Breast epithelium (tissue), 4 donors: ENCODE data around the gene PIGU. TPM values are rescaled to one million over a fixed set of nuclear protein-coding genes. Genes with fewer than 3 reads are reported as not detected.
"Not testable (repeated sequence)": the region's sequence is repeated elsewhere in the genome, so short reads cannot be mapped to it uniquely, and the experiment has no call there.

ENCODE experiments used
- DNase-seq, 2 donors: peaks; one replicate each; pipeline ENCODE4 v3.0.0-alpha.2; 2019; ENCODE audit warnings: low spot score in 2 of 2
- H3K27ac ChIP-seq, 2 donors: fragments of 200-600 bp; sonication (generic) in 1 of 2; one replicate each; pipeline ENCODE4 v1.5.1; 2016 to 2019; ENCODE audit warnings: mild to moderate bottlenecking in 1 of 2
- H3K27me3 ChIP-seq, 2 donors: fragments of 200-600 bp; sonication (generic) in 1 of 2; one replicate each; pipeline versions ENCODE4 v1.5.1 to v1.6.0; 2017 to 2019; ENCODE audit warnings: control low read depth in 1 of 2, mild to moderate bottlenecking in 1 of 2
- H3K36me3 ChIP-seq: fragments of 200-600 bp; one replicate; pipeline ENCODE4 v1.5.1; 2019
- H3K4me1 ChIP-seq, 2 donors: fragments of 200-600 bp; sonication (generic); one replicate each; pipeline ENCODE4 v1.5.1; 2016 to 2019; ENCODE audit warnings: control low read depth in 1 of 2
- H3K4me3 ChIP-seq, 3 donors: fragments of 200-600 bp; sonication (generic); 1 replicate in 2 of 3; 2 replicates in 1 of 3; pipeline ENCODE4 v1.5.1; 2016 to 2019; ENCODE audit warnings: mild to moderate bottlenecking in 3 of 3, moderate library complexity in 2 of 3
- H3K9me3 ChIP-seq, 2 donors: fragments of 200-600 bp; sonication (generic) in 1 of 2; one replicate each; pipeline ENCODE4 v1.5.1; 2016 to 2019; ENCODE audit warnings: control low read depth in 1 of 2
- CTCF ChIP-seq, 3 donors: fragments of 450-650 bp; IDR thresholded peaks; one replicate each; pipeline ENCODE4 v1.5.1; 2016 to 2017; ENCODE audit warnings: antibody characterized with exemption in 3 of 3, mild to moderate bottlenecking in 3 of 3, moderate library complexity in 3 of 3
- POLR2A ChIP-seq: fragments of 450-650 bp; IDR thresholded peaks from one replicate; pipeline ENCODE4 v1.6.1; 2016; ENCODE audit warnings: antibody characterized with exemption, mild to moderate bottlenecking, moderate library complexity
- POLR2AphosphoS5 ChIP-seq, 3 donors: sonication (generic); formaldehyde crosslinking; IDR thresholded peaks; one replicate each; pipeline ENCODE4 v1.6.1; 2017; ENCODE audit warnings: antibody characterized with exemption in 3 of 3
- intact Hi-C: fragments of 100-400 bp; cut with DNase I; formaldehyde crosslinking; loops from one replicate; pipeline ENCODE4 v1.15.1; 2023; ENCODE audit warnings: low total_unique reads
- total RNA-seq, 3 donors: library from RNA; depleted of rRNA; stranded (reverse); fragments of >200 nt; gene quantifications; one replicate each; pipeline ENCODE4 v1.1.0, GENCODE V29; 2016

Gene PIGU
- total RNA-seq, 3 donors from 2014 or later = 7.4 to 16.1 (median 15.8) TPM

GRCh38 chr20:34517114-34517505 is 159.8 kb downstream of the PIGU start:
- Histone ChIP-seq H3K27me3 (no peaks in the 10 kb centered on the region), H3K4me3 (peak overlapping the region; percentile 82 to 89 (median 83)), H3K27ac (peak overlapping the region; percentile 96 to 97), H3K36me3 (no peaks in the 10 kb centered on the region), H3K9me3 (no peaks in the 10 kb centered on the region), H3K4me1 (peaks cover 0 to 4% of the 10 kb centered on the region in 2 donors)
- TF ChIP-seq CTCF (IDR thresholded peaks at IDR 0.05) (no peak), POLR2AphosphoS5 (IDR thresholded peaks at IDR 0.05) (no peak), POLR2A (no peak)
- intact Hi-C loops = no loop called here
- DNase-seq = no peak

GRCh38 chr20:34516247-34517113 is 160.4 kb downstream of the PIGU start, which contains the start of gene DYNLRB1:
DYNLRB1 (plus strand) TSS chr20:34516422; CDS start chr20:34516459, 37 bp downstream.
- peak; percentile 95 to 97 for DNase-seq
- Histone ChIP-seq H3K27ac (peak within 1 kb of the TSS; percentile 96 to 97), H3K4me1 (peaks cover 0 to 4% of the 10 kb centered on the region in 2 donors), H3K36me3 (no peaks in the 10 kb centered on the region), H3K27me3 (no peaks in the 10 kb centered on the region), H3K4me3 (peak within 1 kb of the TSS; percentile 82 to 89 (median 83)), H3K9me3 (no peaks in the 10 kb centered on the region)
- TF ChIP-seq CTCF (IDR thresholded peaks at IDR 0.05) (no peak), POLR2AphosphoS5 (IDR thresholded peaks at IDR 0.05) (peak; percentile 87 to 97 (median 91)), POLR2A (peak; percentile 91)
- intact Hi-C loops = no loop called here

- Histone ChIP-seq H3K27ac (peak overlapping the region; percentile 96 to 97), H3K4me3 (peak overlapping the region; percentile 82 to 89 (median 83)), H3K9me3 (no peaks in the 10 kb centered on the region), H3K27me3 (no peaks in the 10 kb centered on the region), H3K4me1 (peaks cover 0 to 4% of the 10 kb centered on the region in 2 donors), H3K36me3 (no peaks in the 10 kb centered on the region)
- intact Hi-C loops = no loop called here
- peak in 1 of 3 donors; percentile 10 for TF ChIP-seq CTCF (IDR thresholded peaks at IDR 0.05)
- TF ChIP-seq POLR2A = no peak
- peak; percentile 50 to 70 for DNase-seq
These were observed 161.2 kb downstream of the PIGU start for GRCh38 chr20:34515484-34516246.

GRCh38 chr20:34514897-34515483 is 161.9 kb downstream of the PIGU start:
- TF ChIP-seq CTCF (IDR thresholded peaks at IDR 0.05) (no peak), POLR2A (no peak)
- intact Hi-C loops = no loop called here
- Histone ChIP-seq H3K27ac (peak overlapping the region; percentile 96 to 97), H3K4me1 (peaks cover 0 to 4% of the 10 kb centered on the region in 2 donors), H3K4me3 (peak overlapping the region; percentile 82 to 89 (median 83)), H3K27me3 (no peaks in the 10 kb centered on the region), H3K36me3 (no peaks in the 10 kb centered on the region), H3K9me3 (no peaks in the 10 kb centered on the region)
- DNase-seq = no peak

- intact Hi-C loops, H3K27me3 ChIP-seq, H3K9me3 ChIP-seq, H3K4me3 ChIP-seq, H3K27ac ChIP-seq, DNase-seq, H3K36me3 ChIP-seq, H3K4me1 ChIP-seq: not testable (repeated sequence)
These were observed 162.9 kb downstream of the PIGU start for GRCh38 chr20:34514034-34514433.
